Amniotic stem cell (primary cell): Measurements from ENCODE around the gene VPS52.
"Not testable (repeated sequence)": the region's sequence is repeated elsewhere in the genome, so short reads cannot be mapped to it uniquely, and the experiment has no call there.

Experiments used
- DNase-seq: peaks from one replicate; lab custom pipeline; 2025; lab: John Stamatoyannopoulos, UW

Gene VPS52

DNA sequence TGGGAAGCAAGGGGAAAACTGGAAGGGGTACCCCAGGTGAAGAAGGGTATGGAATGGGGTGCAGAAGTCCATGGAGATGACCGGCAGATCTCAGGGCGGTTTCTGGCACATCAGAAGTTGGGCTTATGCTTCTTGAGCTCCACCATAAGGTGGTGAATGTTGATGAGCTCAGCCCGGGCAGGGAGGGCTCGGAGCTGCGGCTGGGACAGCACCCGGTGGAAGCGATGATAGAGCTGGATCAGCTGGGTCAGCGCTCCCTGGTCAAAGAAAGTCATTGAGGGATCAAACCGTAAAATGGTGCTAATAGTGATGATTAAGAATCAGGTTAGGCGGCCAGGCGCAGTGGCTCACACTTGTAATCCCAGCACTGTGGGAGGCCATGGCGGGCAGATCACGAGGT lies 20.9 kb downstream of the VPS52 start:
- DNase-seq, result no peak

DNA sequence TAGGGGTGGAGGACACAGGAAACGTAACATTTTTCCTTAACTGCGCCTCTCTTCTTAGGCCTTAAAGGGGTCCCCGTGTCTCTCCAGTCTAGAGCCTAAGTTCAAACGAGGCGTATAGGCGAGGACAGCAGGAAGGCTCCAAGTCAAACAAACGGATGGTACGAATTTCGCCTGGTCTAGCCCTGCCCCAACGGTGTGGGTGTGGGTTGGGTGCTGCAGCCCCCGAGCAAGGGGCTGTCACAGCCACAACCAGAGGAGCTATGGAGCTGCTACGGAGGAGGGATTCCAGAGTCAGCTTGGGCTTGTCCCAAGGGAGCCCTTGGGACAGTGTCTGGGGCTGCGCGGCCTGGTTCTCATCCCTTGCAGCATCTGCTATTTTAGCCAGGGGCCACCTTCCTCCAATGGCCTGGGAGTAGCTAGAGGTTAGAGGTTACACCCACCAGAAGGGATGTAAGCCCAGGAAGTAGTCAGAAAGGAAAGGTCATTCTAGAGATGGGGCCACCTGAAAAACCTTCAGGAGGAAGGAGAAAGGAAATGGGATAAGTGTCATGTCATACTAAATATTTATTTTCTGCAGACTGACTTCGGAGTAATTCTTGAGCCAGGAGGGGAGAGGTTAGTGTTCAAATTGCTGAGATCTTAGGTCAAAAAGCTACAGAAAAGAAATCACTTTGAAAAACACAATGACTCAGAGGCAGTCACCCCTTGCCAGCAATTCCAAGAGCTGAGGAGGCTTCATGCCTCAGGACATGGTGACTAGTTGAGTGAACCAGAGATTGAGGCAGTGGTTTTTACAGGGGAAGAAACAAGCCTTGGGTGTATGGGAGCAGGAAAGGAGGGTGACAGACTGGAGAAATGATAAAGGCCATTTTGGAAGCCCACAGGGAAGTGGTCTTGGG lies 21.7 kb downstream of the VPS52 start:
- peak; percentile 82 for DNase-seq

DNA sequence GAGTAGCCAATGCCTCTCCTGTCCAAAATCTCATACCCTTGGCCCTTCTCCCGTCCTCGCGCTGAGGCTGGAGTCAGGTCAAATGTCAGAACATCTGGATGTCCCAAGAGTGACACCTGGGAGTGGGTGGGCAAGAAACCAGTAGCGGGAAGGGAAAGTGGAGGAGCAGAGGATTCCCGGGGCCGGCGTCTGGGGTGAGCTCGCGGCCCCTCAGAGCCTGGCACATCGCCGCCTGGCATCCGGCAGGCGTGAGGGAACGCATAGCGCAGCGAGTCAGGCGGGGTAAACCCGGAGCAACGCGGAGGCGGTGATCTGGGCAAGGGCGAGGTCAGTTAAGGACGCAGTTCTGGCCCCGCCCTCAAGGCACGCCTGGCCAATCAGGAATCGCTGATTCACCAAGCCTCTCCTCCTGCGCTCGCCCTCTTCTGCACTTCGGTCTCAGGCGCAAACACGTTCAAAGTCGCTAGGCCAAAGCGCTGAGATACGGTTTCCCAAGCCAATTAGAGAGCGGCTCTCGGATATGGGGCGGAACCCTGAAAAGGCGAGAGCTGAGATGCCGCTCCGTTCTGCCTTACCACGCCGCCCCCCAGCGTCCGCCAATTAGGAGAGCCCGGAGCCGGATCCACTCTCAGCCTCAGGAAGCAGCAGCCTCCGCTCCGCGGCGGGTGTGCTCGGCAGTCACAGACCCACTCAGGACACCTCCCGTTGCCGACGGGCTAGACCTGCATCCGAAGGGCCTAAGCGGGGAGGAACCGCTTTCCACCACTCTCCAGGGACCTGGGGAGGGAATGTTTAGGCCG lies 22.5 kb downstream of the VPS52 start:
- peak; percentile 97 for DNase-seq

DNA sequence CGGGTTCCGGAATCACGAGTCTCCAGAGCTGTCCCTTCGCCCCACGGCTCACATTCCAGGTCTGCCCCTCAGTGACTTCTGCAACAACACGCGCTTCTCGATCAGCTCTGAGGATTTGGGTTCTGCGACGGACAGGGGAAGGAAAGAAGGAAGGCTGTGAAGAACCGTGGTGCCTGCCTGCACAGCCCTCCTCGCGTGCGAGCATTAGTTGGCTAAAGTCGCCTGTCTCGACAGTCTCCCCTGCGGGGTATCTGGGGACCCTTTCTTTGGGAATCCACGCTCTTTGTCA lies 23.1 kb downstream of the VPS52 start:
- peak; percentile 45 for DNase-seq

DNA sequence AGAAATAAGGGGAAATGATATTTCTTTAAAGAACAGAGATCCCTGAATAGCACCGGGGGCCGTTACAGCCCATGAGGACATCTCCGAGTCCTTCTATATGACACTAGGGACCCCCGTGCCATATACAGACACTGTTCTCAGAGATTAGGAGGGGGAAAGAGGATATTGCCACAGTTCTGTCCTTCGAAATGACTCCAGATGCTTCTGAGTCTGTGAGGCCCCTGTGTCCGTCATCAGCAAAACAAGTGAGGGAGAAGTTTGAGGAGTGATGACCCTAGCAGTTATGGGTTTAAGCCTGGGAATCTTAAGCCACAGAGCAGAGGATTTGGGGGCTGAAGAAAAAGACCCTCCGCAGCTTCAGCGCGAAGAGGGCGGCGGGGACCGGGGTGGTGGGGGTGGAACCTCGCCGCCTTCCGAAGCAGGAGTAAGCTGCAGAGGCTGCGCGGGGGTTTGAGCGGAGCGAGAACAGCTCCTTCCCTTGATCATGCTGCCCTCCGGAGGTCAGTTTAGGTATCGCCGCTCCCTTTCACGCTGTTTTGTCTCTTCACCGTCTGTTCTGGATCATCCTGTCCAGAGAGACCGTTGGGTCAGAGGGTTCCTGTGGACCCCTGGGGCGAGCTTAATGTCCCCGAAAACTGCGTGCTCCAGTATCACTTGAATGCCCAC lies 23.6 kb downstream of the VPS52 start:
- DNase-seq, result peak; percentile 60

DNA sequence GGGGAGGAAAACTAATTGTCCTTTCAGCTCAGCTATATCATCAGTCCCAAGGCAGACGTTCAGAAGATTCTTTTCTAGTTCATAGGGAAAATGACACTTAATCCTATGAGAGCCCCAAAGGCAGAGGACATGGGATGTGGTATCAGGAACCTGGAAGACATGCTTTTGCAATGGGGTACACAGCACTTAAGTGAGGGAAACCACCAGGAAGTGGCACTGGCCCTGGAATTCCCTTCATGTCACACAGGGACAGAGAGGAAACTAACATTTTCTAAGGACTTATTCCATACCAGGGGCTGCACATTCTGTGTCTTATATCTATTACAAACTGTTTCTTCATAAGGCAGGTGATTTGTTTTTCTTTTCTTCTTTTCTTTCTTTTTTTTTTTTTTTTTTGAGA lies 28.2 kb downstream of the VPS52 start:
- DNase-seq, result no peak

DNA sequence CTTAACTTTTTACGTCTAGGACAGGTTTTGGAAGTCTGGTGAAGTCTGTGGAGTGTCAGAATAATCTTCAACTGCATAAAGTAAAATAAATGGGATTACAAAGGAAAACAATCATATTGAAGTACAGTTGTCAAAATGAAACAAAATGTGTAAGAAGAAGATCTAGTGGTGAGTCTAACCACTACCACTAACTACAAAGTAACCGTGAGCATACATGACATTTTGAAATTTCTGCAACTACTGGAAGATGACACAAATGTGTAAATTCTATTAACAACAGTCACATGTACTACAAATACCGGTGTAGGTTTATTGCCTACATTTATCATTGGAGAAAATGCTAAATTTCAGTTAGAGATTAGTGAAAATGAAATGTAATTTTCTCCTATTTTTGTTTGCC lies 29.7 kb downstream of the VPS52 start:
- no peak for DNase-seq

DNA sequence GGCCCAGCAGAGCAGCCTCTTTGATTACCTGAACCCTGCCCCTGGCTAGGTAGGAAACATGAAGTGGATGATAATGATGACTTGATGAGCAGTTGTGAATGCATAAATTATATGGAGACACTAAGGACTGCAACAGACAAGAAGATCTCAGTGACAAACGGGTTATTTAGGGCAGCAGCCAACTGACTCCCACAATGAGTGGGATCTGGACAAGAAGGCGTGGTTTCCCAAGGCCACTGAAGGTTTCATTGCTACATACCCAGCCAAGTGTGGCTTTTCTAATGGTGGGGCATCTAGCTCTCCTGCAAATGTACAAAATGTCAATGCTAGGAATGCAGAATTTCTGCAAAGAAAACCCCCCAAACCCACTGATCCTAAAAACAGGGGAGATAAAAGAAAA lies 33.9 kb downstream of the VPS52 start:
- DNase-seq, result no peak

DNA sequence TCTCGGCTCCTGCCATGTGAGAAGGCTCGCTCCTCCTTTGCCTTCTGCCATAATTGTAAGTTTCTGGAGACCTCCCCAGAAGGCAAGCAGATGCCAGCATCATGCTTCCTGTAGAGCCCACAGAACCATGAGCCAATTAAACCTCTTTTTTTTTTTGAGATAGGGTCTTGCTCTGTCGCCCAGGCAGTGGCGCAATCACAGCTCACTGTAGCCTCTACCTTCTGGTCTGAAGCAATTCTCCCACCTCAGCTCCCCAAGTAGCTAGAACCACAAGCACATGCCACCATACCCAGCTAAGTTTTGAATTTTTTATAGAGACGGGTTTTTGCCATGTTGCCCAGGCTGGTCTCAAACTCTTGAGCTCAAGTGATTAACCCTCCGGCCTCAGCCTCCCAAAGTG lies 34.8 kb downstream of the VPS52 start:
- no peak for DNase-seq

DNA sequence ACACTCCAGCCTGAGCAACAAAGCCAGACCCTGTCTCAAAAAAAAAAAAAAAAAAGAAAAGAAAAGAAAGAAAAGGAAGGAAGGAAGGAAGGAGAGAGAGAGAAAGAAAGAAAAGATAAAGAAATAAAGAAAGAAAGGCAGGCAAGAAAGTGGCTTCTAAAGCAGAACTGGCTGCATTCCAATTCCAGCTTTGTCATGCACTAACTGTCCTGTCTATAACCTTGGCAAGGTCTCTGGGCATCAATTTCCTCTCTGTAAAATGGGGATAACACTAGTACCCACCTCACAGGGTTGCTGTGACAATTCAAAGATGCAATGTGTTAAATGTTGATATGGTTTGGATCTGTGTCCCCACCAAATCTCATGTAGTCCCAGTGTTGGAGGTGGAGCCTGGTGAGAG lies 35.3 kb downstream of the VPS52 start:
- DNase-seq, result no peak

DNA sequence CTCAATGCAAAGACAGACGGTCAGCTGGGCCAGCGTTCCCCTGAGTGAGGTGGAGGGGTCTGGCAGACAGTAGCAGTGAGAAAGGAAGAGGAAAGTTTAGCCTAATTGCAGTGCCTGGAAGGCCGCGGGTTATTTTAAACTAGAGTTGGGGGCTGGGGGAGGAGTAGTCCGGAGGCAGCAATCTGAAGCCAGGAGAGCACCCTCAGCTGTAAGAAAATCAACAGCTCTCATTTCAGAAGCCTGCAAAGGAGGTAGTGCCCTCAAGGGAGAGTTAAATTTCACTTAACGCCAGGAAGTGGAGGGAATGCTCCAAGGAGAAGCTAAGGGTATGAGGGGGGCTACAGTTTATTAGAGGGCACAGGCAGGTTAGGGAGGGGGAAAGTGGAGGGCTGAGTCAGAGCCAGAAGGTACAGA lies 36.4 kb downstream of the VPS52 start:
- DNase-seq, result no peak

DNA sequence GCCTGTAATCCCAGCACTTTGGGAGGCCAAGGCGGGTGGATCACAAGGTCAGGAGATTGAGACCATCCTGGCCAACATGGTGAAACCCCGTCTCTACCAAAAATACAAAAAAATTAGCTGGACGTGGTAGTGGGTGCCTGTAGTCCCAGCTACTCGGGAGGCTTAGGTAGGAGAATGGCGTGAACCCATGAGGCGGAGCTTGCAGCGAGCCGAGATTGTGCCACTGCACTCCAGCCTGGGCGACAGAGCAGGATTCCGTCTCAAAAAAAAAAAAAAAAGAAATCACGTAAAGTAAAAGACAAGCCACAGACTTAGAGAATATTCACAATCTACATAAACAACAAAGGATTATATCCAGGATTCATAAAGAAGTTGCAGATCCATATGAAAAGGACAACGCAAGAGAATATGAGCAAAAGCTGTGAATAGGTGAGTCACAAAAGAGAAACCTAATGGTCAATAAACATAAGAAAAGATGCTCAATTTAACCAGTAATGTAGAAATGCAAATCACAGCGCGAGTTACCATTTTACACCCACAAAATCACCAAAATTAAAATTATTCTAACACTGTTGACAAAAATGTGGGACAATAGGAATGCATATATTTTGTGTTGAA lies 45.1 kb downstream of the VPS52 start:
- DNase-seq, result not testable (repeated sequence)

DNA sequence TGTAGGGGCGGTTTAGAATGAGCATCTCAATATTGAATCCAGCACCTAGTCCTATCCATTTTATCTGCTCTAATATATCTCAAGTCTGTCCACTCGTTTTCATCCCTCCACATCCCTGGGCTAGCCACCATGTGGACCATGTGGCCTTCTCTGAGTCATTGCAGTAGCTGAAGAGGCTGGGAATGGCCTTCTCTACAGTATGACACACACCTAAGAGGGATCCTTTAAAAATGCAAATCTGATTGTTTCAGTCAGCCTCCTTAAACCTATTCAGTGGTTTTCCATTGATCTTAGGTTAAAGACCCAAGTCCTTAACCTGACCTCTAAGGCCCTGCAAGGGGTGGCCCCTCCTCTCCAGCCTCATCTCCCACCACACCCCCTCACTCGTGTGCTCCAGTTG lies 54.0 kb downstream of the VPS52 start:
- no peak for DNase-seq

DNA sequence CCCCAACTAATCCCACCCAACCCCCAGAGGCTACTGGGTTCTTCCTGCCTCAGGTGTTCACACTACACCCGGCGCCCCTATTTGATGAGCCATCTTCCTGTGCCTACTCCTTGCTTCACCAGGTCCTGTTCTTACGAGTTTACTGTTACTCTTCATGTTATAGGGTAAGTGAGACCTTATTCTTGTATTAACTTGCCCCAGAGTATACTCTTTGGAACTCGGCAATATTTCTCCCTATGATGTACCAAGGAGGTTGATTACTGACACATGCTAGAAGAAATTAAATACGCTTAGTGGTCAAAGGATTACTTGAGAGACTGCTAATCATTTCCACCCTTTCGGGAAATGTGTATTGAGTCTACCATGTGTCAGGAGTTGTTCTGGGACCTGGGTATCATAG lies 54.4 kb downstream of the VPS52 start:
- no peak for DNase-seq

DNA sequence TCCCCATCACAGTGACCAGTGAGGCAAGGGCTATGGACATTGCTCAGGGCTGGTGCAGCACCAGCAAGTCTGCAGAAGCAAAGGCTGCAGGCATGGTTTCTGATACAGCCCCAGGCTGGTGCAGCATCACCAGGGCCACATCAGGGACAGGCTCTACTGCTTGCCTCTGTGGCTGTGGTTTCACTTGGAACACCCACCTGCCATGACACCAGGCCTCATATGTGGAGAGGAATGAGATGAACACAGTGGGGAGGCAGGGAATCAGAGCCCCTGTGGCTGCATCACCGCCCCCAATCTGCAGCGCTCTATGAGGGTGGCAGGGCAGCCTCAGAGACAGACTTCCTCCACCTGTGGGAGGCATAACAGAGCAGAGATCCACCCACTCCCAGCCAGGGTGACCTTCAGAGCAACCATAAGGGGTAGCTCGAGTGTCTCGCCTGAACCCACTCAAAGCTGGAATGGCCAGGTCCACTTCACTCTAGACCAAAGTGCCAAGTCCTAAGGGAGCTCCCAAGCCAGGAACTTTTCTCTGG lies 55.5 kb downstream of the VPS52 start:
- DNase-seq, result no peak

DNA sequence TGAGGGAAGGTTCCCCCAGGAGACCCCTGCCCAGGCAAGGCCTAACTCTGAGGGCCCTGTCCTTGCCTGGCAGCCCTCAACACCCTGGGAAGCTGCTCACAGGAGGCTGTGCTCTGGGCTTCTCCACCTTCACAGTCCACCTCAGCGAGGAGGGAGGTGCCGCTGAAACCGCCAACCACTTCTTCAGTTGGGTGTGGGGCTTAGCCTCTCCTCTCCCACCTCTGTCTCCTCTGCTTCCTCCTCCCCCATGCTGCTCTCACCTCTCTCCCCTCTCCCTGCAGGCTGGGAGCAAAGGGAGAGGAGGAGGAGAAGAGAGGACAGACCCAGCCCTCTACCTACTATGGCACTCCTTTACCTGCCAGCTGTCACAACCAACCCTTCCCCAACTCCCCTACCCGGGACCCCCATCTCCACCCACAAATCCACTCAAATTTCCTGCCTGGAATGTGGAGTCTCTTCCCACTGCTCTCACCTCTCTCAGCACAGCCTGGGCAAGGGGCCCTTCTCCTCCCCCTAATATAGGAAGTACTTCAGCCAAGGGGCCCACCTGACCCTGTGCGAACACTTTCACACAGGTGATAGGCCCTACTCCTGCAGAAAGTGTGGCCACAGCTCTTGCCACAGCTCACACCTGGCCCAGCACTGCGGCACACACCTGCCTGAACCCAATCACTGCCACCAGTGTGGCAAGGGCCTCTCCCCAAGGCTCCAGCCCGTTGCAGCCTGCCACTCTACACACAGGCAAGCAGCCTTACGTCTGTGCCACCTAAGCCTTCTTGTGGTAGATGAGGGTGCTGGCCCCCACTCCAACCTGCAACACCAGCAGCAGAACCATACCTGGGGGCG lies 56.2 kb downstream of the VPS52 start:
- DNase-seq, result no peak

DNA sequence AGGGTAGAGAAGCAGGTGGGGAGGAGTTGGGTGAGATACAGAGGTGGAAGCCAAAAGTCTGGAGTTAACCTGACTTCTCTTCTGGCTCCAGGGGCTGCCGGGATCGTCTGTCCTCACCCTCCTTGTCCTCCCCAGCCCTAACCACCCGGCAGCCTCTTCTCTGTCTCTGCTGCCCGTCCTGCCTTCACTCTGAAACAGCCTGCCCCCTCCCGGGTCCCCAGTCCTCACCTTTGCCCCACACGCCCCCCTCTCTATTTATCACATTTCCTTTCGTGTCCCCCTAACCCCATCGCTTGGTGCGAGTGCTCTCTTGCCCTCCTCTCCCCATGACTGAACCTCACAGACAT lies 57.7 kb downstream of the VPS52 start:
- DNase-seq, result no peak

DNA sequence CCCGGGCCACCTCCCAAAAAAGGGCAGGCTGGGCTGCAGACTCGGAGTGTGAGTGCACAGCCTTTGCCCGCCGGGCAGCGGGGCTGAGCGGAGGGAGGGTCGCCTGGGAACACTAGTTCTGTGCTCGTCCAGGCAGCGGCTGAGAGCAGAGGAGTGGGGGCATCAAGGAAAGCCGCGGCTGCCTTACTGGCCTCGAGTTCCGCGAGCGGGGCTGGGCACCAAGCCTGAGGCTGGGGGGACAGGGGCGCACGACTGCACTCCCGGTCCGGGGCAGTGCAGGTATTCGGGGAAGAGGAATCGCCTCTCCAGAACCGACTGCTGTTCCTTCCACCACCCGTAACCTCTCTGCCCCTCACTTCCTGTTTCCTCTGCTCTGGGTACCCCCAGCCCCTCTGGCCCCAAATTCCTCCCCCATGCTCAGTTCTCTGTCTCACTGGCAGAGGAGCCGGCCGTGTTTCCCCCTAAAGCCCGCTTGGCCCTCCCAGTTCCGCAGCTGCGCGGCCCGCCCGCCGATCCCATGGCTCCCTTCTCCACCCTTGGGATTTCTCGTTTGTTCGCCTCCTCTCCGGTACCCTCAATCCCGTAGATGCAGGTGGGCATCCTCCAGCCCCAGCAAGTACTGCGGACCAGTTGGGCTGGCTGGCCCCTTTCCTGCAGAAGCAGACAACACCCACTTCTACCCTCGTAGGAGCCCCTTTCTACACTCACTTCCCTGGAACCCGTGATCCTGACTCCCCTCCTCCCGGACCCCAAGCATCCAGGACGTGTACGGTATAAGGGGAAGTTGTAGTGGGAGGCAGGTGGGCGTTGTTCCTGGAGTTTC lies 58.3 kb downstream of the VPS52 start:
- no peak for DNase-seq

DNA sequence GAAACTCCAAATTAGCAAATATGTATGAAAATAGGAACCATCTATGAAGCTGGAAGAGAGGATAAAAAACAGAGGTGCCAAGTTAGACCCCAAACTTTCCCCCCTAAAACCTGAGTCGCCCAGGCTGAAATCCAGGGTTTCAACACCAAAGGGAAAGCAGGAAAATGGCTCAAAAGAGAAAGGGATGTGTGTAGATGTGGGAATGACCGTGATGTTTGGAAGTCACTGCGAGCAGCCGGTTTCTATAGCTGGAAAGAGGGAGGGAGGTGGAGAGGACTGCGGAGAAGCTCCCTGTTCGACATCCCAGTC lies 58.9 kb downstream of the VPS52 start:
- DNase-seq, result no peak

DNA sequence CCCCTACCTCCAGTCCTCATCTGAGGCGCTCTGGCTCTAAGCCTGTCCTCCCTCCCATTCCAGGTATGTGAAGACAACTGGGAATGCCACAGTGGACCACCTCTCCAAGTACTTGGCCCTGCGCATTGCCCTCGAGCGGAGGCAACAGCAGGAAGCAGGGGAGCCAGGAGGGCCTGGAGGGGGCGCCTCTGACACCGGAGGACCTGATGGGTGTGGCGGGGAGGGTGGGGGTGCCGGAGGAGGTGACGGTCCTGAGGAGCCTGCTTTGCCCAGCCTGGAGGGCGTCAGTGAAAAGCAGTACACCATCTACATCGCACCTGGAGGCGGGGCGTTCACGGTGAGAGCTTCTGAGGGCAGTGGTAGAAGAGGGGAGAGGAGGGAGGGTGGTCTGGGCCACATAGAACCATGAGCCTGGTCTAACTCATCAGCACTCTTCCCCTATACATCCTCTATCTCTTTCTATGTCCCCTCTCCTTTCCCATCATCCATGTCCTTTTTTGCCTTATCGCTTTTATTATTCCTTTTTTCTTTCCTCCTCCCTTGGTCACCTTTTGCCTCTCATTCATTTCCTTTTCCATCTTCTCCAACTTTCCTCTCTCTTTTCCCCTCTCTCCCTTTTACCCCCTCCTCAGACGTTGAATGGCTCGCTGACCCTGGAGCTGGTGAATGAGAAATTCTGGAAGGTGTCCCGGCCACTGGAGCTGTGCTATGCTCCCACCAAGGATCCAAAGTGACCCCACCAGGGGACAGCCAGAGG lies 59.8 kb downstream of the VPS52 start:
- DNase-seq, result no peak
